CD4-positive, alpha-beta memory T cell (primary cell): ENCODE data around the gene MIEN1. TPM values are rescaled to one million over a fixed set of nuclear protein-coding genes. Genes with fewer than 3 reads are reported as not detected.
A peak's percentile ranks its signal among the peaks of the same experiment; 100 is the strongest.

Experiments used
- CTCF ChIA-PET: fragments of 350-600 bp; sonication (Branson Sonifier 250); formaldehyde crosslinking; loops from one replicate; lab custom pipeline; 2021; ENCODE audit warnings: inconsistent platforms; ENCODE audit not compliant: partially characterized antibody; lab: Charles Lee
- POLR2A ChIA-PET: fragments of 350-600 bp; sonication (Branson Sonifier 250); formaldehyde crosslinking; loops from one replicate; lab custom pipeline; 2021; ENCODE audit not compliant: partially characterized antibody; lab: Charles Lee
- DNase-seq, 5 donors: peaks; one replicate each; pipeline versions ENCODE4 v3.0.0 to v3.0.0-alpha.2; 2020 to 2022; ENCODE audit warnings: mixed read lengths in 1 of 5
- H3K27ac ChIP-seq: one replicate; pipeline ENCODE4 v1.7.0; 2013; ENCODE audit warnings: low read depth, low read length
- H3K27me3 ChIP-seq: 2 replicates; pipeline ENCODE4 v1.7.0; 2013; ENCODE audit warnings: mild to moderate bottlenecking, low read length, moderate library complexity; ENCODE audit not compliant: insufficient read depth
- H3K36me3 ChIP-seq: 2 replicates; pipeline ENCODE4 v1.7.0; 2013; ENCODE audit warnings: mild to moderate bottlenecking, low read length, moderate library complexity; ENCODE audit not compliant: insufficient read depth
- H3K4me1 ChIP-seq: 2 replicates; pipeline ENCODE4 v1.7.0; 2013; ENCODE audit warnings: mild to moderate bottlenecking, low read length, moderate library complexity; ENCODE audit not compliant: insufficient read depth
- H3K4me3 ChIP-seq, 2 donors: one replicate each; pipeline ENCODE4 v1.7.0; 2013; ENCODE audit warnings: low read length in 2 of 2, mild to moderate bottlenecking in 1 of 2
- H3K9me3 ChIP-seq, 2 donors: one replicate each; pipeline ENCODE4 v1.7.0; 2013; ENCODE audit warnings: low read length in 2 of 2, control low read depth in 1 of 2; ENCODE audit not compliant: control insufficient read depth in 1 of 2
- H3K27ac Mint-ChIP-seq, 7 donors: one replicate each; pipeline ENCODE4 v1.8.0; 2020 to 2021; ENCODE audit warnings: mixed read lengths in 7 of 7, mild to moderate bottlenecking in 6 of 7, inconsistent platforms in 3 of 7, moderate library complexity in 3 of 7
- H3K27me3 Mint-ChIP-seq, 2 donors: one replicate each; pipeline ENCODE4 v1.8.0; 2020 to 2021; ENCODE audit warnings: mixed read lengths in 2 of 2
- H3K36me3 Mint-ChIP-seq, 2 donors: one replicate each; pipeline ENCODE4 v1.8.0; 2020 to 2021; ENCODE audit warnings: mixed read lengths in 2 of 2, inconsistent platforms in 1 of 2, mild to moderate bottlenecking in 1 of 2
- H3K4me1 Mint-ChIP-seq, 4 donors: one replicate each; pipeline ENCODE4 v1.8.0; 2020 to 2021; ENCODE audit warnings: mixed read lengths in 4 of 4, mild to moderate bottlenecking in 1 of 4
- H3K4me3 Mint-ChIP-seq, 8 donors: one replicate each; pipeline ENCODE4 v1.8.0; 2020 to 2021; ENCODE audit warnings: mixed read lengths in 8 of 8, mild to moderate bottlenecking in 7 of 8, moderate library complexity in 6 of 8, inconsistent platforms in 3 of 8
- H3K9me3 Mint-ChIP-seq, 8 donors: one replicate each; pipeline ENCODE4 v1.8.0; 2020 to 2021; ENCODE audit warnings: mixed read lengths in 8 of 8, mild to moderate bottlenecking in 5 of 8, inconsistent platforms in 3 of 8, moderate library complexity in 1 of 8
- intact Hi-C: fragments of 100-400 bp; cut with micrococcal nuclease; formaldehyde crosslinking; loops from one replicate; pipeline ENCODE4 v1.15.1; 2023
- polyA plus RNA-seq, 2 donors: library from polyadenylated mRNA; unstranded; fragments of 300-500 nt; fragmentation: Illumina TruSeq; gene quantifications; one replicate each; pipeline ENCODE4 v1.2.3, GENCODE V29; 2021
- total RNA-seq, 2 experiments: library from RNA; stranded (reverse); gene quantifications; one replicate each; pipeline ENCODE4 v1.2.3, GENCODE V29; 2021

MIEN1 gene
- total and polyA plus RNA-seq, 4 experiments from 2014 or later: 35.8 to 96.6 (median 63.3) TPM

DNA sequence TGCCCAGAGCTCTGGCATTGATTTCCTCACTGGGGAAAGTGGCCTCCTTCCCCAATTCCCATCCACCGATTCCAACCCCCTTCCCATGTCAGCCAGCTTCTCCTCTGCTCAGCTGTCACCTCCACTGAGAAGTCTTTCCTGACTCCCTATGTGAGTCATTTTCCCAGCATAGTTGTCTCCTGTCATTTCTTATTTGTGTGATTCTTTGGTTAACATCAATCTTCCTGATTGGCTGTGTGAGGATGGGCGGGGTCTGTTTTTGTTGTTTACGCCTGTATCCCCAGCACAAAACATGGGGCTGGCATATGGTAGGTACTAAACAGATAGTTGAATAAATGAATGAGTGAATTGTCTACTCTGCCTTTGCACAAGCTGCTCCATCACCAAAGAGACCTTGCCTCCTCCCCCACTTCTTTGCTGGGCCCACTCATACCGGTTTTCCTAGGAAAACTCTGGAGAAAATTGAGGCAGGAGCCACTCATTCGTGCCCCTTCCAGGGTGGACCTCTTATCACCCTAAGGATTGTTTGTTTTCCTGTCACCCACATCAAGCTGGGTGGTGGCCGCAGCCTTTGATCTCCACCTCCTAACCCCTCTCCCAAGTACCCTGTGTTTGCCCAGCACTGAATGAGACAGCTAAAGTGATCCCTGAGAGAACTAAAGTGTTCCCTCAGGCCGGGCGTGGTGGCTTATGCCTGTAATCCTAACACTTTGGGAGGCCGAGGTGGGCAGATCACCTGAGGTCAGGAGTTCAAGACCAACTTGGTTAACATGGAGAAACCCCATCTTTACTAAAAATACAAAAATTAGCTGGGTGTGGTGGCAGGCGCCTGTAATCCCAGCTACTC is 6.2 kb upstream of the MIEN1 start:
- Histone ChIP-seq H3K4me3 (no peak overlapping the region), H3K27ac (no peak overlapping the region), H3K27me3 (no peaks in the 10 kb centered on the region), H3K4me1 (peaks cover 8% of the 10 kb centered on the region), H3K36me3 (no peaks in the 10 kb centered on the region), H3K9me3 (no peaks in the 10 kb centered on the region)
- ChIA-PET CTCF (no interaction called here), POLR2A (no interaction called here)
- peak overlapping the region in 1 of 7 donors; percentile 61 for H3K27ac Mint-ChIP-seq
- intact Hi-C loops: no loop called here
- H3K36me3 Mint-ChIP-seq: no peaks in the 10 kb centered on the region
- no peak overlapping the region for H3K4me3 Mint-ChIP-seq
- peaks cover 0 to 6% (median 0%) of the 10 kb centered on the region in 8 donors for H3K9me3 Mint-ChIP-seq
- H3K27me3 Mint-ChIP-seq: peaks cover 6 to 17% of the 10 kb centered on the region in 2 donors
- no peak for DNase-seq
- peaks cover 5 to 11% (median 9%) of the 10 kb centered on the region in 4 donors for H3K4me1 Mint-ChIP-seq

DNA sequence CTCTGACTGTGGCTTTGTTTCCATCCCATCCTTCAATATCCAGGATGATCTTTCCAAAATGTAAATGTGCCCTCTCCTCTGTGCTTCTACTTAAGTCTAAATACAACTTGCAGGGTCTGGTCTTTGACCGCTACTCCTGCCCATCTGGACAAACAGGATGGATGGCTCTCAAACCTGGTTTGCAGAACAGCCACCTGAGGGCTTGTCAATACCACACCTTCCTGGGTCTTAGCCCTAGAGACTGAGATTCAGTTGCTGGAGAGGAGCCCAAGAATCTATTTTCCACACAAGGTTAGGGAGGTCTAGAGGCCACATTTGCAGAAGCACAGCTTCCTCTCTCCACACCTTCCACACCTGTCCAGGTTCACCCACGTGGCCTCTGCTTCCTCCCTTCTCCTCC is 5.5 kb upstream of the MIEN1 start:
- Mint-ChIP-seq H3K9me3 (peaks cover 0 to 6% (median 0%) of the 10 kb centered on the region in 8 donors), H3K36me3 (no peaks in the 10 kb centered on the region), H3K27me3 (peaks cover 4 to 15% of the 10 kb centered on the region in 2 donors), H3K4me3 (no peak overlapping the region), H3K4me1 (peaks cover 7 to 11% (median 10%) of the 10 kb centered on the region in 4 donors), H3K27ac (peak overlapping the region in 1 of 7 donors; percentile 71)
- Histone ChIP-seq H3K27ac (no peak overlapping the region), H3K9me3 (no peaks in the 10 kb centered on the region), H3K4me3 (no peak overlapping the region), H3K27me3 (no peaks in the 10 kb centered on the region), H3K36me3 (no peaks in the 10 kb centered on the region), H3K4me1 (peaks cover 13% of the 10 kb centered on the region)
- intact Hi-C loops: no loop called here
- DNase-seq: no peak
- ChIA-PET CTCF (no interaction called here), POLR2A (no interaction called here)

DNA sequence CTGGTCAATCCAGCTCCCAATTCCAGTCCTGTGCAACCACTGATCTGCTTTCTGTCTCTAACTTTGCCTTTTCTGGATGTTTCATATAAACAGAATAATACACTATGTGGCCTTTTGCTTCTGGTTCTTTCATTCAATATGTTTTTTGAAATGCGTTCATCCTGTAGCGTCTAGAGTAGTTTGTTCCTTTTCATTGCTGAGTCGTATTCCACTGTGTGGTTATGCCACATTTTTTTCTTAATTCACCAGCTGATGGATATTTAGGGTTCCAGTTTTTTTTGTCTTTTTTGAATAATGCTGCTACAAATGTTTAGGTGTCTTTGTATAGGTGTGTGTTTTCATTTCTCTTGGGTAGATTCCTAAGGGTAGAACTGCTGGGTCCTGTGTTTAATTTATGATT is 2.3 kb upstream of the MIEN1 start:
- ChIA-PET POLR2A (interaction anchor here (4.8 kb wide), 1 partner anchor 22 kb away, joined by 59 read pairs; no protein-coding TSS in a partner anchor), CTCF (interaction anchor here (0.7 to 4.2 kb wide), 5 partner anchors 21 to 109 kb away, joined by 3 to 36 read pairs (median 3); no protein-coding TSS in a partner anchor)
- peaks cover 5 to 17% of the 10 kb centered on the region in 2 donors for H3K36me3 Mint-ChIP-seq
- H3K9me3 Mint-ChIP-seq: peaks cover 0 to 8% (median 0%) of the 10 kb centered on the region in 8 donors
- H3K9me3 ChIP-seq: no peaks in the 10 kb centered on the region
- peaks cover 22% of the 10 kb centered on the region for H3K4me1 ChIP-seq
- intact Hi-C loops: no loop called here
- H3K27me3 ChIP-seq: no peaks in the 10 kb centered on the region
- peak overlapping the region in 5 of 7 donors; percentile 7 to 81 (median 52) for H3K27ac Mint-ChIP-seq
- peak overlapping the region in 6 of 8 donors; percentile 37 to 62 (median 57) for H3K4me3 Mint-ChIP-seq
- DNase-seq: no peak
- peaks cover 0 to 4% of the 10 kb centered on the region in 2 donors for H3K27me3 Mint-ChIP-seq
- peaks cover 6 to 22% (median 13%) of the 10 kb centered on the region in 4 donors for H3K4me1 Mint-ChIP-seq
- no peak overlapping the region for H3K27ac ChIP-seq
- H3K36me3 ChIP-seq: peaks cover 12% of the 10 kb centered on the region
- no peak overlapping the region for H3K4me3 ChIP-seq

DNA sequence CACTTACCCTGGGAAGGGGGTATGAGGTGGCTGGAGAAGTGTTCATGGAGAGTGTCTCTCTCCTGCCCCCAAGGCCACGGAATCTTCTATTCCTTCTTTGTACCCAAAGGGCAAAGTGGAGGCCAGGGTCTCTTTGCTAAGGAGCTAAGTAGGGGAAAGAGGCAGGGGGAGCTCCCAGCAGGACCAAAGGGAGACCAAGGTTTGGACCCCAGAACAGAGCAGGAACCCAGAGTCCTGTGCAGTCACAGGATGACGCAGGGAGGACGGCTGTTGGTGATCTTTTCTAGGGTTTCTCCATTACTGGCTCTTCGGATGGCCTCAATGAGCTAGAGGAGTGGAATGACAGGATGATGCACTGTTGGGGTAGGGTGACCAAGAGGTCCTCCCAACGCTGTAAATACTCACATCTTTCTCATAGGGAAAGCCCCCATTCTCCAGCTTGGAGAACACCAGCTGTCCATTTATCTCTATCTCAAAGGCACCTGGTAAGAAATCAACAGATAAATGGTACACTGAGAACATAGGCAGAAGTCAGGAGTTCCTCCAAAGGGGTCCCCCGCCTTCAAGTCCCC is 966 bp downstream of the MIEN1 start:
- Histone ChIP-seq H3K4me1 (peaks cover 22% of the 10 kb centered on the region), H3K27me3 (no peaks in the 10 kb centered on the region), H3K9me3 (no peaks in the 10 kb centered on the region), H3K4me3 (peak overlapping the region; percentile 83 to 92), H3K36me3 (peaks cover 12% of the 10 kb centered on the region), H3K27ac (peak overlapping the region; percentile 91)
- H3K36me3 Mint-ChIP-seq: peaks cover 9 to 25% of the 10 kb centered on the region in 2 donors
- no peak for DNase-seq
- H3K27ac Mint-ChIP-seq: peak overlapping the region in 6 of 7 donors; percentile 86 to 94 (median 94)
- H3K4me3 Mint-ChIP-seq: peak overlapping the region; percentile 90 to 94 (median 92)
- CTCF ChIA-PET: interaction anchor here (0.6 to 4.6 kb wide), 23 partner anchors 9 to 155 kb away, joined by 3 to 47 read pairs (median 4); partner anchors contain the start of gene PNMT
- intact Hi-C loops: no loop called here
- POLR2A ChIA-PET: interaction anchor here (0.6 to 4.8 kb wide), 32 partner anchors 9 to 268 kb away, joined by 3 to 59 read pairs (median 5); partner anchors contain the start of genes IKZF3, PGAP3, PSMD3 and STARD3
- H3K4me1 Mint-ChIP-seq: peaks cover 7 to 33% (median 12%) of the 10 kb centered on the region in 4 donors
- H3K27me3 Mint-ChIP-seq: no peaks in the 10 kb centered on the region
- peaks cover 0 to 6% (median 0%) of the 10 kb centered on the region in 8 donors for H3K9me3 Mint-ChIP-seq

DNA sequence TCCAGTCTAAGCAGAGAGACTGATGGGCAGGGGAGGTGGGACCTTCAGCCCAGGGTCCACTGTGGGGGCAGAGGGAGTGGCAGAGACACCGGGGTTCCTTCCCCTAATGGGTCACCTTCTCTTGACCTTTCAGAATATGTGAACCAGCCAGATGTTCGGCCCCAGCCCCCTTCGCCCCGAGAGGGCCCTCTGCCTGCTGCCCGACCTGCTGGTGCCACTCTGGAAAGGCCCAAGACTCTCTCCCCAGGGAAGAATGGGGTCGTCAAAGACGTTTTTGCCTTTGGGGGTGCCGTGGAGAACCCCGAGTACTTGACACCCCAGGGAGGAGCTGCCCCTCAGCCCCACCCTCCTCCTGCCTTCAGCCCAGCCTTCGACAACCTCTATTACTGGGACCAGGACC is 2.8 kb downstream of the MIEN1 start:
- intact Hi-C loops: no loop called here
- no peak overlapping the region for H3K27ac Mint-ChIP-seq

DNA sequence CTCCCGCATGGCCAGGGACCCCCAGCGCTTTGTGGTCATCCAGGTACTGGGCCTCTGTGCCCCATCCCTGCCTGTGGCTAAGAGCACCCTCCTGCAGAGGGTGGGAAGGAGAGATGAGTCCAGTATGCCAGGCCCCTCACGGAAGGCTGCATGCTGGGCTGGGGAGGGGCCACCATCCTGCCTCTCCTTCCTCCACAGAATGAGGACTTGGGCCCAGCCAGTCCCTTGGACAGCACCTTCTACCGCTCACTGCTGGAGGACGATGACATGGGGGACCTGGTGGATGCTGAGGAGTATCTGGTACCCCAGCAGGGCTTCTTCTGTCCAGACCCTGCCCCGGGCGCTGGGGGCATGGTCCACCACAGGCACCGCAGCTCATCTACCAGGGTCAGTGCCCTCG is 3.7 kb downstream of the MIEN1 start:
- H3K27ac ChIP-seq: no peak overlapping the region
- peaks cover 12% of the 10 kb centered on the region for H3K36me3 ChIP-seq
- CTCF ChIA-PET: no interaction called here
- no peak overlapping the region for H3K27ac Mint-ChIP-seq
- POLR2A ChIA-PET: interaction anchor here (0.5 kb wide), 1 partner anchor 212 kb away, joined by 3 read pairs; no protein-coding TSS in a partner anchor
- H3K4me3 ChIP-seq: no peak overlapping the region
- H3K4me3 Mint-ChIP-seq: no peak overlapping the region
- intact Hi-C loops: no loop called here
- H3K9me3 ChIP-seq: no peaks in the 10 kb centered on the region
- H3K9me3 Mint-ChIP-seq: peaks cover 0 to 1% (median 0%) of the 10 kb centered on the region in 8 donors
- no peaks in the 10 kb centered on the region for H3K27me3 ChIP-seq
- H3K27me3 Mint-ChIP-seq: no peaks in the 10 kb centered on the region
- DNase-seq: no peak
- H3K4me1 Mint-ChIP-seq: peaks cover 5 to 33% (median 12%) of the 10 kb centered on the region in 4 donors
- peaks cover 12 to 25% of the 10 kb centered on the region in 2 donors for H3K36me3 Mint-ChIP-seq
- H3K4me1 ChIP-seq: peaks cover 22% of the 10 kb centered on the region

More for the DNA sequence above, 2.8 kb downstream of the MIEN1 start:
- Histone ChIP-seq H3K4me3 (no peak overlapping the region), H3K27ac (no peak overlapping the region), H3K9me3 (no peaks in the 10 kb centered on the region), H3K27me3 (no peaks in the 10 kb centered on the region), H3K4me1 (peaks cover 22% of the 10 kb centered on the region), H3K36me3 (peaks cover 12% of the 10 kb centered on the region)
- POLR2A ChIA-PET: no interaction called here
- peaks cover 12 to 25% of the 10 kb centered on the region in 2 donors for H3K36me3 Mint-ChIP-seq
- no peak overlapping the region for H3K4me3 Mint-ChIP-seq
- DNase-seq: no peak
- H3K9me3 Mint-ChIP-seq: peaks cover 0 to 4% (median 0%) of the 10 kb centered on the region in 8 donors
- H3K4me1 Mint-ChIP-seq: peaks cover 7 to 33% (median 12%) of the 10 kb centered on the region in 4 donors
- H3K27me3 Mint-ChIP-seq: no peaks in the 10 kb centered on the region
- CTCF ChIA-PET: interaction anchor here (4.6 kb wide), 1 partner anchor 74 kb away, joined by 30 read pairs; no protein-coding TSS in a partner anchor
